K562 (cell line): ENCODE results near the gene SPRY4. TPM values are rescaled to one million over a fixed set of nuclear protein-coding genes. Genes with fewer than 3 reads are reported as not detected.
"Not testable (repeated sequence)": the region's sequence is repeated elsewhere in the genome, so short reads cannot be mapped to it uniquely, and the experiment has no call there.

Experiments
- ATAC-seq: fragments of 200-7000 bp; cut with Tn5 transposase; 3 replicates; pipeline ENCODE4 v1.9.1; 2020; ENCODE audit warnings: moderate library complexity
- BruUV-seq: library from RNA; stranded (reverse); fragments of 400-500 nt; replicated peaks from 2 replicates; lab custom pipeline; 2021; lab: Mats Ljungman, UMichigan
- CTCF ChIA-PET: fragments of 300-600 bp; formaldehyde crosslinking; extraction: SDS; loops from one replicate; lab custom pipeline; 2021; ENCODE audit warnings: low intra/inter-chr PET ratio; lab: Yijun Ruan, JAX
- POLR2A ChIA-PET: fragments of 300-600, 350-650 bp; sonication (Branson Sonifier 250); formaldehyde crosslinking; extraction: SDS; loops from one replicate; lab custom pipeline; 2021; ENCODE audit warnings: antibody characterized with exemption, inconsistent platforms; lab: Yijun Ruan, JAX
- DNase-seq, 4 experiments: peaks; one replicate each; pipeline versions ENCODE4 v3.0.0 to v3.0.0-alpha.2; 2011 to 2018; ENCODE audit warnings: low spot score in 3 of 4, mixed read lengths in 3 of 4; ENCODE audit errors: extremely low read depth in 1 of 4
- FAIRE-seq: peaks from 2 replicates; lab custom pipeline; 2011; peaks lifted over from hg19 to GRCh38; lab: Jason Lieb, UNC
- H2AFZ ChIP-seq: 2 replicates; pipeline ENCODE4 v1.6.0; 2011; ENCODE audit warnings: low read depth, low read length, control low read depth, inconsistent platforms
- H3K27ac ChIP-seq: fragments of 200-600 bp; 3 replicates; pipeline ENCODE4 v1.8.0; 2011; ENCODE audit warnings: low read depth, mild to moderate bottlenecking, control low read depth, inconsistent platforms, low read length, moderate library complexity, mixed read lengths; ENCODE audit errors: extremely low read depth
- H3K27me3 ChIP-seq, 2 experiments: fragments of 300-600 bp in 1 of 2; 2 replicates in 1 of 2; 3 replicates in 1 of 2; pipeline versions ENCODE4 v1.6.0 to v1.8.0; 2011; ENCODE audit warnings: inconsistent platforms in 2 of 2, low read length in 2 of 2, mild to moderate bottlenecking in 1 of 2, mixed read lengths in 1 of 2, moderate library complexity in 1 of 2; ENCODE audit not compliant: control insufficient read depth in 2 of 2, insufficient read depth in 2 of 2
- H3K36me3 ChIP-seq: fragments of 300-600 bp; 3 replicates; pipeline ENCODE4 v1.8.0; 2011; ENCODE audit warnings: mild to moderate bottlenecking, low read length, inconsistent platforms; ENCODE audit not compliant: control insufficient read depth, insufficient read depth
- H3K4me1 ChIP-seq, 2 experiments: fragments of 200-600 bp in 1 of 2; replicated peaks in 1 of 2; 2 replicates in 1 of 2; 3 replicates in 1 of 2; pipeline versions ENCODE4 v1.5.1 to v1.8.0; 2011; ENCODE audit warnings: inconsistent platforms in 2 of 2, low read length in 2 of 2, mild to moderate bottlenecking in 1 of 2, mixed read lengths in 1 of 2, moderate library complexity in 1 of 2; ENCODE audit not compliant: control insufficient read depth in 2 of 2, insufficient read depth in 2 of 2
- H3K4me2 ChIP-seq: 2 replicates; pipeline ENCODE4 v1.6.1; 2011; ENCODE audit warnings: low read length, control low read depth, inconsistent platforms, mixed read lengths; ENCODE audit not compliant: insufficient read depth
- H3K4me3 ChIP-seq: fragments of 200-600 bp; sonication (generic), shearing (Covaris generic); 2 replicates; pipeline ENCODE4 v1.5.1; 2016; ENCODE audit warnings: control low read depth, inconsistent platforms
- H3K79me2 ChIP-seq: fragments of 200-600 bp; 3 replicates; pipeline ENCODE4 v1.8.0; 2011; ENCODE audit warnings: low read length, inconsistent platforms; ENCODE audit not compliant: control insufficient read depth, insufficient read depth
- H3K9ac ChIP-seq, 2 experiments: 2 replicates each; pipeline versions ENCODE4 v1.6.0 to v1.6.1; 2011; ENCODE audit warnings: low read depth in 2 of 2, low read length in 2 of 2, control low read depth in 1 of 2, inconsistent platforms in 1 of 2, mild to moderate bottlenecking in 1 of 2, mixed read lengths in 1 of 2; ENCODE audit not compliant: insufficient read depth in 1 of 2
- H3K9me1 ChIP-seq: one replicate; pipeline ENCODE4 v1.6.0; 2011; ENCODE audit warnings: inconsistent platforms, mild to moderate bottlenecking, low read length, moderate library complexity; ENCODE audit not compliant: control insufficient read depth, insufficient read depth
- H3K9me3 ChIP-seq: replicated peaks from 2 replicates; pipeline ENCODE4 v1.5.1; 2011; ENCODE audit warnings: low read depth, low read length, inconsistent platforms; ENCODE audit not compliant: control insufficient read depth, insufficient read depth
- H4K20me1 ChIP-seq: replicated peaks from 2 replicates; pipeline ENCODE4 v1.6.1; 2011; ENCODE audit warnings: low read length, inconsistent platforms, mixed read lengths; ENCODE audit not compliant: control insufficient read depth, insufficient read depth
- ARID3B ChIP-seq: fragments of 250-450 bp; sonication (Bioruptor Pico); IDR thresholded peaks from 2 replicates; pipeline ENCODE4 v1.4.0; 2020; ENCODE audit warnings: borderline replicate concordance
- BCOR ChIP-seq: fragments of 450-650 bp; IDR thresholded peaks from 2 replicates; pipeline ENCODE4 v1.6.1; 2016
- IRF2 ChIP-seq: sonication (generic); formaldehyde crosslinking; IDR thresholded peaks from 2 replicates; pipeline ENCODE4 v1.8.1; 2022; ENCODE audit warnings: mild to moderate bottlenecking, missing genetic modification reagents
- KDM1A ChIP-seq, 2 experiments: fragments of 450-650 bp; IDR thresholded peaks; 2 replicates each; pipeline ENCODE4 v1.6.1; 2016; ENCODE audit warnings: mild to moderate bottlenecking in 2 of 2
- MCM5 ChIP-seq: fragments of 450-650 bp; IDR thresholded peaks from 2 replicates; pipeline ENCODE4 v1.6.1; 2016; ENCODE audit warnings: low read depth
- ZNF146 ChIP-seq: IDR thresholded peaks from one replicate; pipeline ENCODE4 v1.6.1; 2018; ENCODE audit warnings: missing compliant biosample characterization; ENCODE audit not compliant: unreplicated experiment
- ZNF511 ChIP-seq: sonication (generic); formaldehyde crosslinking; IDR thresholded peaks from 2 replicates; pipeline ENCODE4 v1.8.0; 2022; ENCODE audit warnings: mild to moderate bottlenecking, missing genetic modification reagents
- WGBS: fragments of 100-300 bp; shearing (Covaris generic); methylation state at CpG from one replicate; pipeline ENCODE4 v1.1.6; 2016; ENCODE audit warnings: low coverage, mixed read lengths; ENCODE audit not compliant: insufficient coverage; ENCODE audit errors: missing lambda C conversion rate; 5-methylcytosine and 5-hydroxymethylcytosine counted together
- in situ Hi-C: fragments of 300-500 bp; cut with MboI; formaldehyde crosslinking; loops from 4 replicates; pipeline ENCODE4 v1.15.0; 2018; ENCODE audit warnings: inconsistent platforms, mixed read lengths
- intact Hi-C: fragments of 100-400 bp; cut with micrococcal nuclease; formaldehyde crosslinking; loops from 2 replicates; pipeline ENCODE4 v1.14.2; 2022
- polyA plus RNA-seq, 8 experiments: library from polyadenylated mRNA; depleted of rRNA in 4 of 8; stranded (reverse) in 5 of 8; unstranded in 3 of 8; fragments of >200 nt; fragmentation: Nextera tagmentation in 2 of 8; fragmentation: Illumina TruSeq in 1 of 8; extraction: Ambion mirVana in 2 of 8; extraction: Trizol in 1 of 8; gene quantifications; 2 replicates each; pipeline versions ENCODE4 v1.2.1 to v1.2.3, GENCODE V29; 2011 to 2014; ENCODE audit warnings: inconsistent platforms in 1 of 8, missing spikeins in 1 of 8
- total RNA-seq, 7 experiments: library from RNA; depleted of rRNA in 6 of 7; stranded (reverse); fragments of >200 nt in 6 of 7; fragmentation: Illumina TruSeq in 2 of 7; extraction: Trizol in 2 of 7; gene quantifications; 2 replicates each; pipeline versions ENCODE4 v1.2.1 to v1.2.3, GENCODE V29; 2011 to 2021; ENCODE audit warnings: low replicate concordance in 1 of 7
- TF ChIP-seq, protein P1 (sequence below), 2 experiments: fragments of 200-800 bp in 1 of 2; sonication (Bioruptor generic) in 1 of 2; sonication (generic) in 1 of 2; formaldehyde crosslinking in 1 of 2; IDR thresholded peaks in 1 of 2; conservative IDR thresholded peaks in 1 of 2; 2 replicates each; pipeline versions ENCODE4 v1.5.0 to v1.6.1; 2016 to 2020; ENCODE audit warnings: missing compliant biosample characterization in 1 of 2, missing genetic modification characterization in 1 of 2, missing genetic modification reagents in 1 of 2
- TF ChIP-seq, protein P2 (sequence below): fragments of 450-650 bp; IDR thresholded peaks from 2 replicates; pipeline ENCODE4 v1.6.1; 2016; ENCODE audit warnings: missing biosample characterization, missing genetic modification characterization

The SPRY4 gene
- total and polyA plus RNA-seq, 9 of the 15 experiments (the other 6 are each of a cell fraction or from before 2014, with no cell fraction given): 2.6 to 24.2 (median 9.5) TPM

DNA sequence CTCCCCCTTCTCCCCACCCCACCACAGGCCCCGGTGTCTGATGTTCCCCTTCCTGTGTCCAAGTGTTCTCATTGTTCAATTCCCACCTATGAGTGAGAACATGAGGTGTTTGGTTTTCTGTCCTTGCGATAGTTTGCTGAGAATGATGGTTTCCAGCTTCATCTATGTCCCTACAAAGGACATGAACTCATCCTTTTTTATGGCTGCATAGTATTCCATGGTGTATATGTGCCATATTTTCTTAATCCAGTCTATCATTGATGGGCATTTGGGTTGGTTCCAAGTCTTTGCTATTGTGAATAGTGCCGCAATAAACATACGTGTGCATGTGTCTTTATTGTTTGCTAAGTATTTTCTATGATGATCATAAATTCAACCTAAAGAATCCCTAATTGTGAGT, 60.7 kb downstream of the SPRY4 start:
- H4K20me1 ChIP-seq, H3K9ac ChIP-seq, H2AFZ ChIP-seq, H3K9me1 ChIP-seq, intact Hi-C loops, H3K4me2 ChIP-seq, H3K9me3 ChIP-seq, DNase-seq, H3K4me3 ChIP-seq, H3K4me1 ChIP-seq, H3K27ac ChIP-seq, ATAC-seq, H3K36me3 ChIP-seq, FAIRE-seq, H3K79me2 ChIP-seq, BruUV-seq, H3K27me3 ChIP-seq, in situ Hi-C loops, CTCF ChIA-PET: not testable (repeated sequence)
- POLR2A ChIA-PET: interaction anchor here (0.6 to 1.2 kb wide), 2 partner anchors 30 to 42 kb away, joined by 3 read pairs; no protein-coding TSS in a partner anchor
- TF ChIP-seq KDM1A (IDR thresholded peaks at IDR 0.05): peak in 1 of 2 experiments; percentile 30; a peak in 2 of 4 replicates
- peak; percentile 42; the same call in 1 of the 2 replicates for TF ChIP-seq BCOR
- peak; percentile 40 for TF ChIP-seq ZNF146 (CRISPR knock-in tag)
- 66% methylated on average over 3 of the region's 4 CpGs for WGBS

DNA sequence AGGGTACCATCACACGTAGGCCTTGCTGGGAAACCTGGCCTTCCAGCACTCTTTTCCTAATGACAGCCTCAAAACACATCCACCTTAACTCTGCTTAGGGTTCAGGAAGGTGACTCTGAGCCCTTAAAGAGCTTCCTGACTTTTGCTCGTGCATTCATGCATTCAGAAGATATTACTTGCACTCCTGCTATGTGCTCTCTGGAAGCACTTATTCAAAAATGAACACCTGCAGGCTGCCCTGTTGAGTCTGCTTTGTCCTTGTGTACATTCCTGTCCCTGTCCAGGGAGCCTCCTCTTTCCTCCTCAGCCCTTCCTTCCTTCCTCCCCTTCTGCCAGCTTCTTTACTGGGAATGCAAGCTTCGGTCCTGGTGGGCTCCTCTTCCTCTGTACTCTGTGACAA, 61.5 kb downstream of the SPRY4 start:
- no peak for ATAC-seq
- Histone ChIP-seq H3K4me2 (no peak overlapping the region), H3K79me2 (no peaks in the 10 kb centered on the region), H3K27me3 (peaks cover 0 to 7% of the 10 kb centered on the region in 2 experiments; a peak in 2 of 5 replicates), H2AFZ (peak overlapping the region; percentile 40; the same call in 1 of the 2 replicates), H3K27ac (no peak overlapping the region), H3K4me1 (no peaks in the 10 kb centered on the region; a peak in 1 of 5 replicates), H3K9ac (no peak overlapping the region), H3K9me1 (no peaks in the 10 kb centered on the region), H3K9me3 (no peaks in the 10 kb centered on the region), H4K20me1 (no peaks in the 10 kb centered on the region; the same call in 1 of the 2 replicates), H3K4me3 (no peak overlapping the region), H3K36me3 (no peaks in the 10 kb centered on the region)
- BruUV-seq: no TSS peak
- no peak for FAIRE-seq
- DNase-seq: no peak
- POLR2A ChIA-PET: interaction anchor here (1.2 kb wide), 2 partner anchors 16 to 43 kb away, joined by 3 to 4 read pairs; no protein-coding TSS in a partner anchor
- intact Hi-C loops: no loop called here
- in situ Hi-C loops: no loop called here
- CTCF ChIA-PET: no interaction called here
- WGBS: 40% methylated on average over 2 of the region's 3 CpGs
- no peak for TF ChIP-seq ARID3B (CRISPR knock-in tag)
- TF ChIP-seq, protein P1, sequence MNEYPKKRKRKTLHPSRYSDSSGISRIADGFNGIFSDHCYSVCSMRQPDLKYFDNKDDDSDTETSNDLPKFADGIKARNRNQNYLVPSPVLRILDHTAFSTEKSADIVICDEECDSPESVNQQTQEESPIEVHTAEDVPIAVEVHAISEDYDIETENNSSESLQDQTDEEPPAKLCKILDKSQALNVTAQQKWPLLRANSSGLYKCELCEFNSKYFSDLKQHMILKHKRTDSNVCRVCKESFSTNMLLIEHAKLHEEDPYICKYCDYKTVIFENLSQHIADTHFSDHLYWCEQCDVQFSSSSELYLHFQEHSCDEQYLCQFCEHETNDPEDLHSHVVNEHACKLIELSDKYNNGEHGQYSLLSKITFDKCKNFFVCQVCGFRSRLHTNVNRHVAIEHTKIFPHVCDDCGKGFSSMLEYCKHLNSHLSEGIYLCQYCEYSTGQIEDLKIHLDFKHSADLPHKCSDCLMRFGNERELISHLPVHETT (CRISPR knock-in tag; conservative IDR thresholded peaks at IDR 0.05 in 1 of 2, IDR thresholded peaks at IDR 0.05 in 1 of 2): no peak
- TF ChIP-seq ZNF511: no peak
- TF ChIP-seq, protein P2, sequence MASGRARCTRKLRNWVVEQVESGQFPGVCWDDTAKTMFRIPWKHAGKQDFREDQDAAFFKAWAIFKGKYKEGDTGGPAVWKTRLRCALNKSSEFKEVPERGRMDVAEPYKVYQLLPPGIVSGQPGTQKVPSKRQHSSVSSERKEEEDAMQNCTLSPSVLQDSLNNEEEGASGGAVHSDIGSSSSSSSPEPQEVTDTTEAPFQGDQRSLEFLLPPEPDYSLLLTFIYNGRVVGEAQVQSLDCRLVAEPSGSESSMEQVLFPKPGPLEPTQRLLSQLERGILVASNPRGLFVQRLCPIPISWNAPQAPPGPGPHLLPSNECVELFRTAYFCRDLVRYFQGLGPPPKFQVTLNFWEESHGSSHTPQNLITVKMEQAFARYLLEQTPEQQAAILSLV (tag): no peak
- TF ChIP-seq MCM5: no peak
- no peak for TF ChIP-seq IRF2 (CRISPR knock-in tag)
